ENCODE data around the gene COL4A1. TPM values are rescaled to one million over a fixed set of nuclear protein-coding genes. Genes with fewer than 3 reads are reported as not detected.

Gene COL4A1
- polyA plus RNA-seq, 6 donors from 2014 or later, result not detected

- Mint-ChIP-seq H3K9me3 (peaks cover 0 to 2% (median 0%) of the 10 kb centered on the region in 7 donors), H3K4me1 (no peaks in the 10 kb centered on the region), H3K27me3 (peaks cover 7 to 23% (median 17%) of the 10 kb centered on the region in 3 donors), H3K27ac (no peak overlapping the region), H3K4me3 (no peak overlapping the region), H3K36me3 (no peaks in the 10 kb centered on the region)
- DNase-seq, result no peak
- ATAC-seq (ENCODE audit: low read depth in 2 of 2), result no peak
Measured at GRCh38 chr13:110201114-110201513, 105.8 kb downstream of the COL4A1 start.

- no peak for ATAC-seq (ENCODE audit: low read depth in 2 of 2)
- Mint-ChIP-seq H3K36me3 (no peaks in the 10 kb centered on the region), H3K27ac (peak overlapping the region in 1 of 6 donors; percentile 12)
Measured at GRCh38 chr13:110200276-110200870, 106.6 kb downstream of the COL4A1 start.

GRCh38 chr13:110199046-110199831 is 107.7 kb downstream of the COL4A1 start:
- Mint-ChIP-seq H3K4me3 (no peak overlapping the region), H3K27me3 (peaks cover 10 to 33% (median 17%) of the 10 kb centered on the region in 3 donors), H3K9me3 (peaks cover 0 to 2% (median 0%) of the 10 kb centered on the region in 7 donors), H3K36me3 (no peaks in the 10 kb centered on the region), H3K27ac (peak overlapping the region in 1 of 6 donors; percentile 28), H3K4me1 (no peaks in the 10 kb centered on the region)
- ATAC-seq (ENCODE audit: low read depth in 2 of 2) (no peak), DNase-seq (no peak)

More at GRCh38 chr13:110200276-110200870, 106.6 kb downstream of the COL4A1 start:
- H3K4me1 Mint-ChIP-seq, result no peaks in the 10 kb centered on the region
- H3K9me3 Mint-ChIP-seq, result peaks cover 0 to 2% (median 0%) of the 10 kb centered on the region in 7 donors
- no peak overlapping the region for H3K4me3 Mint-ChIP-seq
- peaks cover 7 to 23% (median 17%) of the 10 kb centered on the region in 3 donors for H3K27me3 Mint-ChIP-seq
- no peak for DNase-seq

- no peaks in the 10 kb centered on the region for H3K36me3 Mint-ChIP-seq
- no peak for ATAC-seq (ENCODE audit: low read depth in 2 of 2)
Measured at GRCh38 chr13:110197471-110197870, 109.5 kb downstream of the COL4A1 start.

GRCh38 chr13:110197026-110197425 is 109.9 kb downstream of the COL4A1 start:
- Mint-ChIP-seq H3K4me3 (no peak overlapping the region), H3K9me3 (peaks cover 0 to 2% (median 0%) of the 10 kb centered on the region in 7 donors), H3K36me3 (no peaks in the 10 kb centered on the region), H3K27ac (no peak overlapping the region), H3K27me3 (peaks cover 14 to 42% (median 28%) of the 10 kb centered on the region in 3 donors), H3K4me1 (no peaks in the 10 kb centered on the region)
- ATAC-seq (ENCODE audit: low read depth in 2 of 2) (no peak), DNase-seq (no peak)

More at GRCh38 chr13:110197471-110197870, 109.5 kb downstream of the COL4A1 start:
- DNase-seq, result no peak
- Mint-ChIP-seq H3K4me1 (no peaks in the 10 kb centered on the region), H3K27ac (no peak overlapping the region), H3K9me3 (peaks cover 0 to 3% (median 0%) of the 10 kb centered on the region in 7 donors), H3K4me3 (no peak overlapping the region), H3K27me3 (peaks cover 14 to 42% (median 23%) of the 10 kb centered on the region in 3 donors)

- H3K36me3 Mint-ChIP-seq, result no peaks in the 10 kb centered on the region
- ATAC-seq (ENCODE audit: low read depth in 2 of 2) (no peak), DNase-seq (no peak)
- H3K9me3 Mint-ChIP-seq, result peaks cover 0 to 2% (median 0%) of the 10 kb centered on the region in 7 donors
- peaks cover 14 to 42% (median 32%) of the 10 kb centered on the region in 3 donors for H3K27me3 Mint-ChIP-seq
- H3K27ac Mint-ChIP-seq, result peak overlapping the region in 1 of 6 donors; percentile 54
- H3K4me3 Mint-ChIP-seq, result no peak overlapping the region
- no peaks in the 10 kb centered on the region for H3K4me1 Mint-ChIP-seq
Measured at GRCh38 chr13:110195547-110196485, 111.1 kb downstream of the COL4A1 start.

- H3K4me3 Mint-ChIP-seq, result no peak overlapping the region
- H3K4me1 Mint-ChIP-seq, result no peaks in the 10 kb centered on the region
- H3K36me3 Mint-ChIP-seq, result no peaks in the 10 kb centered on the region
- ATAC-seq (ENCODE audit: low read depth in 2 of 2) (no peak), DNase-seq (no peak)
- no peak overlapping the region for H3K27ac Mint-ChIP-seq
- peaks cover 14 to 37% (median 35%) of the 10 kb centered on the region in 3 donors for H3K27me3 Mint-ChIP-seq
- peaks cover 0 to 2% (median 0%) of the 10 kb centered on the region in 7 donors for H3K9me3 Mint-ChIP-seq
Measured at GRCh38 chr13:110194451-110194850, 112.5 kb downstream of the COL4A1 start.

- Mint-ChIP-seq H3K4me3 (peak overlapping the region in 1 of 8 donors; percentile 67), H3K4me1 (no peaks in the 10 kb centered on the region), H3K27me3 (peaks cover 9 to 29% (median 28%) of the 10 kb centered on the region in 3 donors), H3K36me3 (no peaks in the 10 kb centered on the region), H3K9me3 (peaks cover 0 to 2% (median 0%) of the 10 kb centered on the region in 7 donors), H3K27ac (peak overlapping the region in 1 of 6 donors; percentile 84)
- no peak for DNase-seq
- ATAC-seq (ENCODE audit: low read depth in 2 of 2), result no peak
Measured at GRCh38 chr13:110193491-110193890, 113.5 kb downstream of the COL4A1 start.

- peaks cover 0 to 5% (median 0%) of the 10 kb centered on the region in 7 donors for H3K9me3 Mint-ChIP-seq
- H3K36me3 Mint-ChIP-seq, result no peaks in the 10 kb centered on the region
- DNase-seq, result no peak
- no peak overlapping the region for H3K4me3 Mint-ChIP-seq
- no peak overlapping the region for H3K27ac Mint-ChIP-seq
- ATAC-seq (ENCODE audit: low read depth in 2 of 2), result no peak
- H3K4me1 Mint-ChIP-seq, result no peaks in the 10 kb centered on the region
- H3K27me3 Mint-ChIP-seq, result peaks cover 13 to 32% (median 26%) of the 10 kb centered on the region in 3 donors
Measured at GRCh38 chr13:110192472-110192871, 114.5 kb downstream of the COL4A1 start.

- no peak overlapping the region for H3K4me3 Mint-ChIP-seq
- DNase-seq (no peak), ATAC-seq (ENCODE audit: low read depth in 2 of 2) (no peak)
- H3K4me1 Mint-ChIP-seq, result no peaks in the 10 kb centered on the region
- no peak overlapping the region for H3K27ac Mint-ChIP-seq
- peaks cover 0 to 5% (median 0%) of the 10 kb centered on the region in 7 donors for H3K9me3 Mint-ChIP-seq
- H3K36me3 Mint-ChIP-seq, result no peaks in the 10 kb centered on the region
- peaks cover 5 to 25% (median 7%) of the 10 kb centered on the region in 3 donors for H3K27me3 Mint-ChIP-seq
Measured at GRCh38 chr13:110187641-110188161, 119.3 kb downstream of the COL4A1 start.

- Mint-ChIP-seq H3K36me3 (no peaks in the 10 kb centered on the region), H3K4me3 (no peak overlapping the region), H3K4me1 (no peaks in the 10 kb centered on the region), H3K9me3 (peaks cover 0 to 5% (median 0%) of the 10 kb centered on the region in 7 donors), H3K27me3 (peaks cover 5 to 15% (median 7%) of the 10 kb centered on the region in 3 donors), H3K27ac (no peak overlapping the region)
- no peak for DNase-seq
- no peak for ATAC-seq (ENCODE audit: low read depth in 2 of 2)
Measured at GRCh38 chr13:110186231-110186855, 120.6 kb downstream of the COL4A1 start.

- no peaks in the 10 kb centered on the region for H3K4me1 Mint-ChIP-seq
- no peaks in the 10 kb centered on the region for H3K36me3 Mint-ChIP-seq
- H3K27me3 Mint-ChIP-seq, result peaks cover 5 to 15% (median 7%) of the 10 kb centered on the region in 3 donors
- ATAC-seq (ENCODE audit: low read depth in 2 of 2), result no peak
- H3K4me3 Mint-ChIP-seq, result no peak overlapping the region
- DNase-seq, result no peak
- no peak overlapping the region for H3K27ac Mint-ChIP-seq
- peaks cover 0 to 5% (median 0%) of the 10 kb centered on the region in 7 donors for H3K9me3 Mint-ChIP-seq
Measured at GRCh38 chr13:110185696-110186095, 121.3 kb downstream of the COL4A1 start.

Measured in naive B cell (primary cell).